Right lobe of liver (tissue), 6 donors: Measurements from ENCODE around the gene TAGAP. TPM values are rescaled to one million over a fixed set of nuclear protein-coding genes. Genes with fewer than 3 reads are reported as not detected.

Experiments
- ATAC-seq, 4 donors: fragments of 200-7000 bp; cut with Tn5 transposase; one replicate each; pipeline ENCODE4 v1.9.1; 2020; ENCODE audit warnings: mild to moderate bottlenecking in 4 of 4, moderate library complexity in 4 of 4
- DNase-seq, 3 donors: peaks; one replicate each; pipeline ENCODE4 v3.0.0-alpha.2; 2020
- H3K27ac ChIP-seq, 3 donors: fragments of 200-600 bp; one replicate each; pipeline ENCODE4 v1.8.0; 2022
- H3K27me3 ChIP-seq, 2 donors: fragments of 200-600 bp; one replicate each; pipeline ENCODE4 v1.8.0; 2022
- H3K36me3 ChIP-seq, 4 donors: fragments of 200-600 bp; sonication (generic) in 1 of 4; one replicate each; pipeline versions ENCODE4 v1.5.1 to v1.8.0; 2017 to 2022; ENCODE audit warnings: control low read depth in 1 of 4
- H3K4me1 ChIP-seq, 4 donors: fragments of 200-600 bp; sonication (generic) in 1 of 4; one replicate each; pipeline versions ENCODE4 v1.5.1 to v1.8.0; 2017 to 2022; ENCODE audit warnings: control low read depth in 1 of 4
- H3K4me3 ChIP-seq, 3 donors: fragments of 200-600 bp; one replicate each; pipeline ENCODE4 v1.8.0; 2022
- H3K9me3 ChIP-seq, 4 donors: fragments of 200-600 bp; sonication (generic) in 1 of 4; one replicate each; pipeline versions ENCODE4 v1.5.1 to v1.8.0; 2017 to 2022; ENCODE audit warnings: control low read depth in 1 of 4
- POLR2A ChIP-seq: fragments of 450-650 bp; IDR thresholded peaks from one replicate; pipeline ENCODE4 v1.6.1; 2017; ENCODE audit warnings: antibody characterized with exemption, mild to moderate bottlenecking
- WGBS: methylation state at CpG from one replicate; pipeline ENCODE4 v1.1.6; 2018; ENCODE audit warnings: low coverage, low lambda C conversion rate; ENCODE audit not compliant: insufficient coverage; ENCODE audit errors: missing lambda C conversion rate; 5-methylcytosine and 5-hydroxymethylcytosine counted together
- intact Hi-C, 2 donors: fragments of 100-400 bp; cut with DNase I; formaldehyde crosslinking; loops; one replicate each; pipeline versions ENCODE4 v1.11.2 to v1.14.1; 2022
- total RNA-seq, 6 experiments: library from RNA; depleted of rRNA in 2 of 6; stranded (reverse); fragments of >200 nt in 2 of 6; fragmentation: NEBNext Ultra II Directional in 3 of 6; extraction: Animal tissue kit (Norgen Biotek cat#: 25700) in 3 of 6; gene quantifications; one replicate each; pipeline versions ENCODE4 v1.1.0 to v1.2.4, GENCODE V29; 2016 to 2023
- TF ChIP-seq, protein P1 (sequence below), 4 donors: fragments of 200-600 bp in 3 of 4; fragments of 450-650 bp in 1 of 4; IDR thresholded peaks; one replicate each; pipeline versions ENCODE4 v1.5.1 to v1.8.0; 2016 to 2022; ENCODE audit warnings: antibody characterized with exemption in 4 of 4, mild to moderate bottlenecking in 2 of 4
- donor health status: DM: no; HTN: yes; CAD: no.
- donor health status: DM: no; HTN: no; CAD: no.
- donor health status: DM: no; HTN: no; CAD: no.
- donor health status: DM: no; HTN: yes; CAD: no.
- donor health status: DM: no; HTN: yes; CAD: no.

The TAGAP gene
- total RNA-seq, 6 experiments from 2014 or later: 0.13 to 1.8 (median 0.92) TPM

DNA sequence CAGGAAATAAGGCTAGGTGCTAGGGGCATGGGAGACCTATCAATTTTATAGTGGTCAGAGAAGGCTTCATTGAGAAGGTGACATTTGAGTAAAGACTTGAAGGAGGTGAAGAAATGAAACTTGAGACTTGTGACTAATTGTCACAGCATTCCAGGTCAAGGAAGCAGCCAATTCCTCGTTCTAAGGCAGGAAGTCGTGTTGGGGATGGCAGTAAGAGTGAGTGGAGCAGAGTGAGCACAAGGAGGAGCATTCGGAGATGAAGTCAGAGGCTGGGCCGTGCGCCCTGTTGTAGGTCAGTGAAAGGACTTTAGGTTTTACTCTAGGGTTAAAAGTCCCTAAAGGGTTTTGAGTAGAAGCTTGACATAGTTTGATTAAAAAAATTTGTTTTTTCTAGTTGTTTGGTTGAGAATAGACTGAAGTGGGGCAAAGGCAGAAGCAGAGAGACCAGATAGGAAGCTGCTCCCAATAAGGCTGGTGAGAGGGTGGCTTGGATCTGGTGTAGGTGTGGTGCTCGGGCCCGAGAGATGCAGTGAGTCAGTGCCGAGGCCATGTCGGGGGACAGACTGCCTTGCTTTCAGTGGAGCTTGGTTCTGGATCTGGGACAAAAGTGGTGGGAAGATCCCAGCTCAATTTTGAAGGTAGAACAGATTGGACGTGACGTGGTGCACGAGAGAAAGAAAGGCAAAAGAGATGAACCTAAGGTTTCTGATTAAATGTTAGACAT is 42.2 kb downstream of the TAGAP start:
- DNase-seq (no peak), ATAC-seq (no peak)
- Histone ChIP-seq H3K27me3 (no peaks in the 10 kb centered on the region), H3K9me3 (no peaks in the 10 kb centered on the region), H3K36me3 (no peaks in the 10 kb centered on the region), H3K4me3 (no peak overlapping the region), H3K4me1 (peaks cover 0 to 4% (median 0%) of the 10 kb centered on the region in 4 donors), H3K27ac (no peak overlapping the region)
- TF ChIP-seq, protein P1, sequence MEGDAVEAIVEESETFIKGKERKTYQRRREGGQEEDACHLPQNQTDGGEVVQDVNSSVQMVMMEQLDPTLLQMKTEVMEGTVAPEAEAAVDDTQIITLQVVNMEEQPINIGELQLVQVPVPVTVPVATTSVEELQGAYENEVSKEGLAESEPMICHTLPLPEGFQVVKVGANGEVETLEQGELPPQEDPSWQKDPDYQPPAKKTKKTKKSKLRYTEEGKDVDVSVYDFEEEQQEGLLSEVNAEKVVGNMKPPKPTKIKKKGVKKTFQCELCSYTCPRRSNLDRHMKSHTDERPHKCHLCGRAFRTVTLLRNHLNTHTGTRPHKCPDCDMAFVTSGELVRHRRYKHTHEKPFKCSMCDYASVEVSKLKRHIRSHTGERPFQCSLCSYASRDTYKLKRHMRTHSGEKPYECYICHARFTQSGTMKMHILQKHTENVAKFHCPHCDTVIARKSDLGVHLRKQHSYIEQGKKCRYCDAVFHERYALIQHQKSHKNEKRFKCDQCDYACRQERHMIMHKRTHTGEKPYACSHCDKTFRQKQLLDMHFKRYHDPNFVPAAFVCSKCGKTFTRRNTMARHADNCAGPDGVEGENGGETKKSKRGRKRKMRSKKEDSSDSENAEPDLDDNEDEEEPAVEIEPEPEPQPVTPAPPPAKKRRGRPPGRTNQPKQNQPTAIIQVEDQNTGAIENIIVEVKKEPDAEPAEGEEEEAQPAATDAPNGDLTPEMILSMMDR (IDR thresholded peaks at IDR 0.05): no peak
- no peak for TF ChIP-seq POLR2A
- 83% methylated on average over 12 of the region's 12 CpGs for WGBS
- intact Hi-C loops: no loop called here

DNA sequence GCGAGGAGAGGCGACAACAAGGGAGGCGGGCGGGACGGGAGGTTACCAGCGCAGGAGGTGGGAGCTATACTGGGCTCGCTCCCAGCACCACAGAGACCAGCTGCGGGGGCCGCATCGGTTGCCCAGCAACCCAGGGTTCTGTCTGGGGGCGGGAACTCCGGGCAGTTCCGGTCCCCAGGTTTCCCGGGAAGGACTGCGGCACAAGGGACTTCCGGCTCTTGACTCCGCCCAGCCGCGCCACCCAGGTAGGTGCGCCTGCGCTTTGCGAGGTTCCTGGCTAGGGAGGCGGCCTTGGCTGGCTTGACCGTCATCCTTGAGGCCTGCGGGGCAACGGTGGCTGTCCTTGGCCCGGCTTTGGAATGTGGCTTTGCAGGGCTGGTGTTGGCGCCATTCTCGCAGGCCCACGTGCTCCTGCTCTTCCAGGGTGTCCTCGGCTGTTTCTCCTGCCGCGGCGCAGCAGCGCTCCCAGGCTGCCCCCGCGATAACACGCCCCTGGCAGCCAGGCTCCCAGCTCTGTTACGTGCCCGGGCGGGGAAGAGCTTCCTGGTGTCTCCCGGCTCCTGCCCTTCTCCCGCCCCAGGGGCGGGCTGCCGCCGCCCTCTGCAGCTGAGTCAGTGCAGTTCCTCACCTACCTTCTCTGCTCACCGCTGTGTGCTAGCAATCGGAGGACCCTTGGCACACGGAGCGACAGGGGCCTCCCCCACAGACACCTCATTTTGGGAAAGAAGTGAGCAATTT is 45.0 kb downstream of the TAGAP start, which contains the start of gene RSPH3:
TSS of gene RSPH3 (minus strand) at position 537 of the 738 bp plus-strand sequence. CDS start 652 bp downstream, outside the sequence.
- Histone ChIP-seq H3K4me1 (peaks cover 0 to 4% (median 0%) of the 10 kb centered on the region in 4 donors), H3K27ac (peak within 1 kb of the TSS; percentile 62 to 83 (median 72)), H3K9me3 (no peaks in the 10 kb centered on the region), H3K4me3 (peak within 1 kb of the TSS; percentile 61 to 90 (median 85)), H3K27me3 (no peaks in the 10 kb centered on the region), H3K36me3 (no peaks in the 10 kb centered on the region)
- WGBS: 0% methylated on average over 12 of the region's 50 CpGs
- intact Hi-C loops: no loop called here
- ATAC-seq (peak; percentile 93 to 98 (median 96)), DNase-seq (peak; percentile 96 to 97 (median 97))
- peak; percentile 88 for TF ChIP-seq POLR2A
- TF ChIP-seq, protein P1 (IDR thresholded peaks at IDR 0.05): peak; percentile 14 to 23 (median 20)

DNA sequence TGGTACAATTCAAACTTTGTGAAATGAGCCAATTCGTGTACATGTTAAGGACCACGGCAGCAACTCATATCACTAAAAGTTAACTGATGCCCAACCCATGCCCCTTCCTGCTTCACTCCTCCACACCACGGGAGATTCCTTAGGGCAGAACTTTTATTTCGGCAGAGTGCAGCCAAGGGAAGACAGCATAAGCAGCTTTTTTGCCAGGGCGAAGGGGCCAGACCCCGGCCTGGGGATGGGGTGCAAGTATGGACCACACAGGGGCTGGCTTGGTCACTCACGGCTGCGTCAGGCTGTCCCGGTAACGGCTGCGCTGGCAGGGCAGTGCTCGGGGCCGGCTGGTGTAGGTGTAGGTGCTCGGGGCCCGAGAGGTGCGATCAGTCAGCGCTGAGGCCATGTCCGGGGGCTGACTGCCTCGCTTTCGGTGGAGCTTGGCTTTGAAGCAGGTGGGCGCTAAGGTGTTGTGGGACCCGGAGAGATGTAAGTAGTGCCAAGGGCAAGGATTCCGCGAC is 45.6 kb downstream of the TAGAP start:
- Histone ChIP-seq H3K36me3 (no peaks in the 10 kb centered on the region), H3K27me3 (no peaks in the 10 kb centered on the region), H3K27ac (peak overlapping the region in 2 of 3 donors; percentile 72 to 83), H3K9me3 (no peaks in the 10 kb centered on the region), H3K4me1 (peaks cover 0 to 4% (median 0%) of the 10 kb centered on the region in 4 donors), H3K4me3 (peak overlapping the region; percentile 61 to 90 (median 85))
- WGBS: 0% methylated on average over 11 of the region's 24 CpGs
- DNase-seq: no peak
- peak; percentile 27 to 34 (median 31) for ATAC-seq
- TF ChIP-seq POLR2A: no peak
- TF ChIP-seq, protein P1 (IDR thresholded peaks at IDR 0.05): no peak
- intact Hi-C loops: no loop called here

DNA sequence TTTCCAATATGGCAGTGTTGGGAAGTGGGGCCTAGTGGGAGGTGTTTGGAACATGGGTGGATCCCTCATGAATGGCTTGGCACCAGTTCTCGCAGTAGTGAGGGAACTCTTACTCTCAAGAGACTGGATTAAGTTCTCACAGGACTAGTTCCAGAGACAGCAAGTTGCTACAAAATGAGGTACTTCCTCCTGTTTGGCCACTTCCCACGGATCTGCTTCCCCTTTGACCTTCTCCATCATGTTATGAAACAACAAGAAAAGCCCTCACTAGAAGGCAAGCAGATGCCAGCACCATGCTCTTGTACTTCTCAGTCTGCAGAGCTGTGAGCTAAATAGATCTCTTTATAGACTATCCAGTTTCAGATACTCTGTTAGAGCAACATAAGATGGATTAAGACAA is 47.9 kb downstream of the TAGAP start:
- no peak for TF ChIP-seq POLR2A
- ATAC-seq (no peak), DNase-seq (no peak)
- H3K36me3 ChIP-seq: no peaks in the 10 kb centered on the region
- H3K9me3 ChIP-seq: no peaks in the 10 kb centered on the region
- H3K4me1 ChIP-seq: peaks cover 0 to 4% (median 0%) of the 10 kb centered on the region in 4 donors
- intact Hi-C loops: no loop called here
- no peak overlapping the region for H3K27ac ChIP-seq
- no peak overlapping the region for H3K4me3 ChIP-seq
- 62% methylated on average over 2 of the region's 2 CpGs for WGBS
- no peaks in the 10 kb centered on the region for H3K27me3 ChIP-seq

DNA sequence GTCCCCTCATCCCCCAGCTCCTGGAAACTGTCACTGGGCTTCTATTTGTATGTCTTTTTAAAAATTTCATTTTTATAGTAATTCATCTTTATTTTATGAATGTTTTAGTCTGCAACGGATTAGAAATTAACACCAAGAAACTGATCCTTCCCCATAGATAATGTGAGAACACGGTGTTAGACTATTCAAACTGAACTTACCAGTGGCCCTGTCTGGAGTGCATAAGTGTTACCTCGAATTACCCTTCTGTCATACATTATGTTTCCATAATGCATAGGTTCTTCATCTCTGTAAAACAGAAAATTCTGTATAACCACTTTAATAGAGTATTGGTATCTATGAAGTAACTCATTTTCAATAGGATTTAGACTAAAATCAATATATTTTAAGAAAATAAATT is 51.2 kb downstream of the TAGAP start:
- ATAC-seq (no peak), DNase-seq (no peak)
- Histone ChIP-seq H3K27ac (no peak overlapping the region), H3K4me3 (no peak overlapping the region), H3K4me1 (no peaks in the 10 kb centered on the region), H3K9me3 (no peaks in the 10 kb centered on the region), H3K27me3 (no peaks in the 10 kb centered on the region), H3K36me3 (no peaks in the 10 kb centered on the region)
- 81% methylated on average over 3 of the region's 3 CpGs for WGBS
- intact Hi-C loops: no loop called here
- no peak for TF ChIP-seq POLR2A
- TF ChIP-seq, protein P1 (IDR thresholded peaks at IDR 0.05): no peak
